ENCODE data around the gene PIGH.

DNA sequence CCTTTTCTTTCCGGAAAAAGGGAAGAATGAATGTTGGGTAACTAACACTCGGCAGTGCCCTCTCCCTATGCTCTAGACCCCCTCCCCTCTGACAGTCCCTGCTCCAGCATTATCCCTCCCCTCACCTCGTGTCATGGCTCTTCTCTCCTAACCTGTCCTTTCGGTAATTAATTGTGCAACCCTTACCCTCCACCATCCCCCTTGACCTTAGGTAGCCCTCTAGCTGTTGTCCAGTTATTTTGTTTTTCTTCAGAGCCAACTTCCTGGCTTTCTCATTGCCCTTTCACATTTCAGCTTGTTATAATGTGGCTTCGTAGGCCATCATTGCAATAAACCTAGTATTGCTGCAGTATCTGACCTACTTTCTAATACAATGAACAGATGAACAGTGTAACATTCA lies 30.9 kb upstream of the PIGH start:
- TF ChIP-seq ELF1 (IDR thresholded peaks at IDR 0.05) (no peak), NFIC (IDR thresholded peaks at IDR 0.05; ENCODE audit: borderline replicate concordance) (no peak), CTCF (IDR thresholded peaks at IDR 0.05) (no peak), RAD21 (IDR thresholded peaks at IDR 0.05; ENCODE audit: low read length) (no peak), GABPA (IDR thresholded peaks at IDR 0.05; ENCODE audit: low read depth) (no peak), MAX (IDR thresholded peaks at IDR 0.05; ENCODE audit: low read depth) (no peak), RFX5 (IDR thresholded peaks at IDR 0.05; ENCODE audit: low read length) (no peak), SMC3 (IDR thresholded peaks at IDR 0.05; ENCODE audit: low read depth, low read length) (no peak), EZH2phosphoT487 (IDR thresholded peaks at IDR 0.05; ENCODE audit: borderline replicate concordance, low read depth) (no peak), TAF1 (IDR thresholded peaks at IDR 0.05; ENCODE audit: borderline replicate concordance, low read depth, low read length) (no peak), MEF2A (IDR thresholded peaks at IDR 0.05; ENCODE audit: borderline replicate concordance, low read depth) (no peak), USF1 (IDR thresholded peaks at IDR 0.05; ENCODE audit: borderline replicate concordance, low read depth) (no peak), FOSL2 (IDR thresholded peaks at IDR 0.05; ENCODE audit: borderline replicate concordance, low read depth) (no peak)
- TF ChIP-seq, protein P1, sequence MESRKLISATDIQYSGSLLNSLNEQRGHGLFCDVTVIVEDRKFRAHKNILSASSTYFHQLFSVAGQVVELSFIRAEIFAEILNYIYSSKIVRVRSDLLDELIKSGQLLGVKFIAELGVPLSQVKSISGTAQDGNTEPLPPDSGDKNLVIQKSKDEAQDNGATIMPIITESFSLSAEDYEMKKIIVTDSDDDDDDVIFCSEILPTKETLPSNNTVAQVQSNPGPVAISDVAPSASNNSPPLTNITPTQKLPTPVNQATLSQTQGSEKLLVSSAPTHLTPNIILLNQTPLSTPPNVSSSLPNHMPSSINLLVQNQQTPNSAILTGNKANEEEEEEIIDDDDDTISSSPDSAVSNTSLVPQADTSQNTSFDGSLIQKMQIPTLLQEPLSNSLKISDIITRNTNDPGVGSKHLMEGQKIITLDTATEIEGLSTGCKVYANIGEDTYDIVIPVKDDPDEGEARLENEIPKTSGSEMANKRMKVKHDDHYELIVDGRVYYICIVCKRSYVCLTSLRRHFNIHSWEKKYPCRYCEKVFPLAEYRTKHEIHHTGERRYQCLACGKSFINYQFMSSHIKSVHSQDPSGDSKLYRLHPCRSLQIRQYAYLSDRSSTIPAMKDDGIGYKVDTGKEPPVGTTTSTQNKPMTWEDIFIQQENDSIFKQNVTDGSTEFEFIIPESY (IDR thresholded peaks at IDR 0.05; ENCODE audit: borderline replicate concordance, low read depth), result no peak
